ENCODE data around the gene RSAD2. TPM values are rescaled to one million over a fixed set of nuclear protein-coding genes. Genes with fewer than 3 reads are reported as not detected.

RSAD2 gene
- polyA plus RNA-seq, 4 donors, result 3.0 to 4.7 (median 3.4) TPM

- DNase-seq (ENCODE audit: low read depth in 4 of 4, low spot score in 2 of 4), result no peak
These were observed 63.9 kb downstream of the RSAD2 start for GRCh38 chr2:6941299-6942046.

- DNase-seq (ENCODE audit: low read depth in 4 of 4, low spot score in 2 of 4), result no peak
These were observed 65.3 kb downstream of the RSAD2 start for GRCh38 chr2:6942848-6943247.

- no peak for DNase-seq (ENCODE audit: low read depth in 4 of 4, low spot score in 2 of 4)
These were observed 65.9 kb downstream of the RSAD2 start for GRCh38 chr2:6943523-6943922.

GRCh38 chr2:6943971-6944370 is 66.4 kb downstream of the RSAD2 start:
- no peak for DNase-seq (ENCODE audit: low read depth in 4 of 4, low spot score in 2 of 4)

- no peak for DNase-seq (ENCODE audit: low read depth in 4 of 4, low spot score in 2 of 4)
These were observed 67.0 kb downstream of the RSAD2 start for GRCh38 chr2:6944555-6944954.

- DNase-seq (ENCODE audit: low read depth in 4 of 4, low spot score in 2 of 4), result no peak
These were observed 67.7 kb downstream of the RSAD2 start for GRCh38 chr2:6945087-6945813.

- no peak for DNase-seq (ENCODE audit: low read depth in 4 of 4, low spot score in 2 of 4)
These were observed 68.2 kb downstream of the RSAD2 start for GRCh38 chr2:6945821-6946220.

GRCh38 chr2:6946722-6947121 is 69.1 kb downstream of the RSAD2 start:
- no peak for DNase-seq (ENCODE audit: low read depth in 4 of 4, low spot score in 2 of 4)

Other genes with a start within 250 kb of the RSAD2 start
- 1 to 10 TPM; 3.2 to 5.2 (median 5.0) TPM for gene CMPK2, start 11.9 kb upstream of the RSAD2 start, polyA plus RNA-seq (ENCODE audit: insufficient read length in 4 of 4)
- 10 to 100 TPM; 56.4 to 65.6 (median 61.1) TPM for gene RNF144A, start 39.6 kb downstream of the RSAD2 start, polyA plus RNA-seq (ENCODE audit: insufficient read length in 4 of 4)

Data from left renal cortex interstitium (tissue), 4 donors.